ENCODE measurements around the gene EIF3L.

GRCh38 chr22:37905534-37906363, 56.5 kb downstream of the EIF3L start, which contains the start of gene MICALL1:
- TF ChIP-seq POLR2A (IDR thresholded peaks at IDR 0.05) (peak in 1 of 2 donors; percentile 39), CTCF (IDR thresholded peaks at IDR 0.05) (peak in 6 of 12 donors; percentile 32 to 50 (median 41))
